SW 1271 (cell line): ENCODE results near the gene LPAR6.

ENCODE experiments used
- DNase-seq, 2 experiments: peaks; one replicate each; lab custom pipeline; 2025; lab: John Stamatoyannopoulos, UW

LPAR6 gene

GRCh38 chr13:48415516-48415915 lies 2.6 kb upstream of the LPAR6 start:
- no peak for DNase-seq

DNA sequence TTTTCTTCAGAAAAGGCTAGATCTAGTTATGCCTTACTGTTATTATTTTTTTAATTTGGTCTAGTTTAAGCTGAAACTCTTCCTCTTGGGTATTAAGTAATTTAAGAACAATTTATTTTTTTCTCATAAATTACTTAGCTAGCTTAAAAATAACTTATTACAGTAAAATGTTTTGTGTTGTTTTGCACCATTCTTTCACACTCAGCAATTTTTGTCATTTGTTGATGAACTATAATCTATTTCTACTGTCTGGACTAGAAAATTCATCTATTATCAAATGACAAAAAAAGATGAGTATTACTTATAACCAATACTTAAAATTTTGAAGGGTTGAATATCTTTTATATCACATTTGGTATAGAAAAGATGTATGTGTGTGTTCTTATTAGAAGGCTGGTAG lies 1.6 kb upstream of the LPAR6 start:
- DNase-seq: no peak

GRCh38 chr13:48411841-48412531 lies 927 bp downstream of the LPAR6 start:
- peak in 1 of 2 experiments; percentile 50 for DNase-seq

- peak in 1 of 2 experiments; percentile 29 for DNase-seq
These were observed 1.6 kb downstream of the LPAR6 start for GRCh38 chr13:48411147-48411794.

GRCh38 chr13:48410199-48410598 lies 2.7 kb downstream of the LPAR6 start:
- DNase-seq: no peak

DNA sequence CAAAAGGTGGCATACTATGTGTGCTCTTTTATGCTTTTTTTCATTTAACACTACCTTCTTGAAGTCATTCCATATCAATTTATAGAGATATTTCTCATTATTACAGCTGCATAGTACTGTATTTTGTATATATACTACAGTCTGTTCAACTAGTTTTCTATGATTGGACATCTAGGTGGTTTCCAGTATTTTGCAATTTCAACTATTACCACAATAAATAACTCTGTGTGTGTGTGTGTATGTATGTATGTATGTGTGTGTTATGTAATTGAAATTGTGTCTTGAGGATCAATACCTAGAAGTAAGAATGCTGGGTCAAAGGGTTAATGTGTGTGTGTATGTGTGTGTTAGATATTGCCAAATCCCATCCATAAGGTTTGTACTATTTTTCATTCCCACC lies 7.0 kb downstream of the LPAR6 start:
- no peak for DNase-seq

- DNase-seq: no peak
These were observed 8.0 kb downstream of the LPAR6 start for GRCh38 chr13:48404952-48405351.

DNA sequence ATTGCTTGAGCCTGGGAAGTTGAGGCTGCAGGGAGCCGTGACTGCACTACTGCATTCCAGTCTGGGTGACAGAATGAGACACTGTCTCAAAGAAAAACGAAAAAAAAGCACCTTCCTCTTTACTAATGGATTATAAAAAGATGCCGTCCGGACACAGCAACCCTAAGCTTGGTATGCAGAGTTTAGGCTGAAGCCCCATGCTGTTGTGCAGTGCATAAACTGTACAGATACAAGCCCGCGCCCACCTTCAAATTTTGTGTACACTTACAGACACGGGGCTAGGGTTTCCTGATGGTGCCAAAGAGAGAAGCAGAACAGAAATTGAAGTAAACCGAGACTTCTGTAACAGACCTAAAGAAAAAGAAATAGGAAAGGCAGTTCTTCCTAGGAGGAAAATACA lies 9.0 kb downstream of the LPAR6 start:
- DNase-seq: no peak

DNA sequence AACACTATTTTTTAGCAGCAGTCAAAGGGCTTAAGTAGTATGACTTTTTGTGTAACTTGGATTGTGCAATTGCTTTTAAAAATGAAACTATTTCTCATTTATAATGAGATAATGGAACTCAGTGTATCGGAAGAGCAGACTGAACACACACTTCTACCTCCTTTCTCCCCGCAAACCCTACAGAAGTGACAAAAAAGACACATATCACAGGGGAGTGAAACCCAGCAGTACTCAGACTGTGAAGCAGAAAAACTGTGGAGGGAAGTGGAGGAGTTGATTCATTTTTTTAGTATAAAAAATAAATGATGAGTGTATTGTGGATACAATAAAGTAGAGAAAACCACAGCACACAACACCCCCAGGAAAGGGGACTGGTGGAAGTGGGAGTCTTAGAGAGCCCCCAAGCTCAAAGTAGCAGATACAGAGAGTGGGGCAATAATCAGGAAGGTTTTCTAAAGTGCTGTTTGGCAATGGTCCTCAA lies 9.7 kb downstream of the LPAR6 start:
- no peak for DNase-seq

DNA sequence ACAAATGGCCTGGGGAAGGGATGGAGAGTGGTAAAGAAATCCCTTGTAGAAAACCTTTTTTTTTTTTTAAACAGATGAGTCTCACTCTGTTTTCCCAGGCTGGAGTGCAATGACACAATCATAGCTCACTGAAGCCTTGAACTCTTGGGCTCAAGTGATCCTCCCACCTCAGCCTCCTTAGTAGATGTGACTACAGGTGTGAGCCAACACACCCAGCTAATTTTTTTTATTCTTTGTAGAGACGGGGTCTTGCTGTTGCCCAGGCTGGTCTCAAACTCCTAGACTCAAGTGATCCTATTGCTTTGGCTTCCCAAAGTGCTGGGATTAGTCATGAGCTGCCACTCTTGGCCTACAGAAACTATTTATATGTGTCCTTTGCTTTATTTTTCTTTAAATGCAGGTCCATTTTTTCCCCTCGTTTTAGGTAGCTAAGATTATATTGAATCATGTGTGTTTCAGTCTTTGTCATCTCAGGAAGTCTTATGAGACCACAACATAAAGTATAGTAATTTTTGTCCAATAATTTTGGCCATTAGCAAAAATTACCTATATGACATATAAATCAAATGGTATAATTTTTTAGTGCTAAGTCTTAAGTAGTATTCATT lies 10.5 kb downstream of the LPAR6 start:
- no peak for DNase-seq

DNA sequence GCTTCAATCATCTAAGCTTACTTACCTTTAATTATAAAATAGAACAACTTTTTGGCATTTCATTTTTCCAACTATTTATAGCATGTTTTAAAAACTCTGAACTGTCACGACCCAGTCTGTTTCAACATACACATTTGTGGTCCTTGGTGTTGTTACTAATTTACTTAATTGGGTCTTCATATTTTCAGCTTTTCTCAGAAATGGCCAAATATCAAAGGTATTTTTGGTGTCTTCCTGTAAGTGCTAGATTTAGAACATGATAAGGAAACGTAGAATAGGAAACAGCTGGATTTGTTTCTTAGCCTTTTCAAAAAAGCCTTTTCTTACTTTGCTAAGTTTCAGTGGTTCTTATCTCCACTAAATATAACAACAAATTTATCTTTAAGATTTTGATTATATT lies 11.4 kb downstream of the LPAR6 start:
- no peak for DNase-seq

GRCh38 chr13:48400850-48401291 lies 12.0 kb downstream of the LPAR6 start:
- peak; percentile 17 to 68 for DNase-seq

GRCh38 chr13:48400090-48400694 lies 12.7 kb downstream of the LPAR6 start:
- peak in 1 of 2 experiments; percentile 12 for DNase-seq

GRCh38 chr13:48398450-48399095 lies 14.3 kb downstream of the LPAR6 start:
- no peak for DNase-seq

- no peak for DNase-seq
These were observed 15.2 kb downstream of the LPAR6 start for GRCh38 chr13:48397744-48398143.

DNA sequence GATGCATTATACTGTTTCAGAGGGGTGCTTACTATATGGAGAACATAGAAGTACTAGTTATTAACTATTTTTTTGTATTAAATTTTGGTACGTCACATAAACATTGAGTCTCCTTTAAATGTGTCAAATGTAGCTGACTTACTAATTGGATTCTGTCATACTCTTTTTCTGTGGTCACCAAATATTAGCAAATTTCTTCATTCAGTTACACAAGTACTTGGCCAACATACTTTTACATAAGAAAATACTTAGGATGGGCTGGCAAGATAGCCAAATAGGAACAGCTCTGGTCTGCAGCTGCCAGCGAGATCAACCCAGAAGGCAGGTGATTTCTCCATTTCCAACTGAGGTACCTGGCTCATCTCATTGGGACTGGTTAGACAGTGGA lies 19.2 kb downstream of the LPAR6 start:
- DNase-seq: no peak

GRCh38 chr13:48393030-48393697 lies 19.7 kb downstream of the LPAR6 start:
- DNase-seq: no peak

DNA sequence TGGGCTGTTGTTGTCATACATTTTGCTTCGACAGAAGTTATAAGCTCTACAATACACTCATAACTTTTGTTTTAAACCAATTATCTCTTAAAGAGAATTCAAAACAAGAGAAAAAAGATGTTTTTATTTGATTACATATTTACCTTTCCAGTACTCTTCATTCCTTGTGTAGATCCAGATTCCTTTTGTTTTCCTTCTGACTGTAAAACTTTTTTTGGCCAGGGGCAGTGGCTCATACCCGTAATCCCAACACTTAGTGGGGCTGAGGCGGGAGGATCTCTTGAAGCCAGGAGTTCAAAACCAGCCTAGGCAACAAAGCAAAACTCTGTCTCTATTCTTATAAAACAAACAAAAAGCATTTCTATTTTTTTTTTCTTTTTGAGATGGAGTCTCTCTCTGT lies 21.7 kb downstream of the LPAR6 start:
- DNase-seq: no peak

- no peak for DNase-seq
These were observed 26.1 kb downstream of the LPAR6 start for GRCh38 chr13:48386816-48387215.

DNA sequence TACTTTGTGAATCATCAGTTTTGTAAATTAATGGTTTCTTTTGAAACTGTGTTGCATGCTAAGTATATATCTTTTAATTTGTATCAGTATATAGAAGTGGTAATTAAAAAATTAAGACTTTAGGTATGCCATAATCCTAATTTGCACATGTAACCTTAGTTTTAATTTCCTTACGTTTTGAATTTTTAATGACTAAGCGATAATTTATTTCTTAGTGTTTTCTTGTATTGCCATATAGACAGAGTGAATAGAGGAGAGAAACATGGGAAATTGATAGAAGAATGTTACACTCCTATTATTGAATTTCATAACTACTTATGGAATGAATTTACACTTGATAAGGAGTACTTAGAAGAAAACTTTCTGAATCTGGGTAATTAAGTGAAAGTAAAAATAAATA lies 29.5 kb downstream of the LPAR6 start:
- DNase-seq: no peak

DNA sequence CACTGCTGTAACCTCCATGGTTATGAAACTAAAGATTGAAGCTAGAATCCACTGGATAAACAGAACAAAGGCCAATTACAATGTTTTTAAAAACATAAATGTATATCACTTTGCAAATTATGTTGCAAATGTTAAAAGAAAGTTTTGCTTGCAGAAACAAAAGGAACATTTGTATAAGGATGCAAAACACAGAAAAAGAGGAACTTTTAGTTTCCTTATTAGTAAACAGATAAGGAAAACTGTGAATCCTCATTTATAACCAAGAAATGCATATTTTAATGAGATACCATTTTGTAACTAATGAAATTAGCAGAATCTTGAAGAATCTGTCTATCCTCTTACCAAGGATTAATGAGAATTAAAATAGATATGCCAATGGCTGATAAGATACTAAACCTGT lies 32.3 kb downstream of the LPAR6 start:
- DNase-seq: no peak

GRCh38 chr13:48377857-48378256 lies 35.1 kb downstream of the LPAR6 start:
- no peak for DNase-seq
